HepG2 (cell line): ENCODE results near the gene WNK4.

Source experiments
- CTCF ChIP-seq: sonication (generic); formaldehyde crosslinking; IDR thresholded peaks from 2 replicates; pipeline ENCODE4 v1.5.0; 2020; ENCODE audit warnings: mild to moderate bottlenecking, missing genetic modification reagents, moderate library complexity
- EZH2 ChIP-seq: conservative IDR thresholded peaks from 2 replicates; pipeline ENCODE4 v1.6.1; 2012; ENCODE audit warnings: mild to moderate bottlenecking, low read depth, low read length, moderate library complexity
- RXRB ChIP-seq: IDR thresholded peaks from 2 replicates; pipeline ENCODE4 v1.6.1; 2016; ENCODE audit warnings: borderline replicate concordance, missing genetic modification reagents, missing compliant biosample characterization
- SMARCE1 ChIP-seq: fragments of 450-650 bp; IDR thresholded peaks from 2 replicates; pipeline ENCODE4 v1.6.1; 2017; ENCODE audit warnings: borderline replicate concordance
- TAF1 ChIP-seq: sonication (generic); formaldehyde crosslinking; IDR thresholded peaks from 2 replicates; pipeline ENCODE4 v1.4.0; 2020; ENCODE audit warnings: missing genetic modification reagents
- ZNF124 ChIP-seq: sonication (generic); formaldehyde crosslinking; IDR thresholded peaks from 2 replicates; pipeline ENCODE4 v1.4.0; 2020; ENCODE audit warnings: missing genetic modification reagents
- ZNF317 ChIP-seq: sonication (generic); formaldehyde crosslinking; IDR thresholded peaks from 2 replicates; pipeline ENCODE4 v1.5.0; 2020; ENCODE audit warnings: mild to moderate bottlenecking, missing genetic modification reagents
- ZNF570 ChIP-seq: sonication (generic); formaldehyde crosslinking; IDR thresholded peaks from 2 replicates; pipeline ENCODE4 v1.4.0; 2020; ENCODE audit warnings: mild to moderate bottlenecking, missing genetic modification reagents, borderline replicate concordance
- ZNF879 ChIP-seq: sonication (generic); formaldehyde crosslinking; IDR thresholded peaks from 2 replicates; pipeline ENCODE4 v1.8.1; 2023; ENCODE audit warnings: missing genetic modification reagents

GRCh38 chr17:42766124-42766523 is 14.3 kb upstream of the WNK4 start:
- no peak for TF ChIP-seq CTCF (CRISPR knock-in tag)
- TF ChIP-seq ZNF879 (CRISPR knock-in tag): no peak
- TF ChIP-seq SMARCE1: no peak
- TF ChIP-seq RXRB: no peak
- TF ChIP-seq ZNF570 (CRISPR knock-in tag): no peak
- no peak for TF ChIP-seq EZH2
- no peak for TF ChIP-seq ZNF124
- TF ChIP-seq ZNF317 (CRISPR knock-in tag): no peak
- TF ChIP-seq TAF1 (CRISPR knock-in tag): no peak
